Hepatocyte (in vitro differentiated cells): Measurements from ENCODE around the gene ARID4B. TPM values are rescaled to one million over a fixed set of nuclear protein-coding genes. Genes with fewer than 3 reads are reported as not detected.

ENCODE experiments used
- DNase-seq: peaks from one replicate; pipeline ENCODE4 v3.0.0-alpha.2; 2016; ENCODE audit warnings: low spot score
- H2AFZ ChIP-seq: fragments of 200-600 bp; sonication (generic); 2 replicates; pipeline ENCODE4 v1.6.0; 2016; ENCODE audit warnings: antibody characterized with exemption, mild to moderate bottlenecking
- H3K27ac ChIP-seq: fragments of 200-600 bp; sonication (generic); 2 replicates; pipeline ENCODE4 v1.5.1; 2016; ENCODE audit warnings: mild to moderate bottlenecking
- H3K27me3 ChIP-seq: fragments of 200-600 bp; sonication (generic); 2 replicates; pipeline ENCODE4 v1.6.1; 2016
- H3K36me3 ChIP-seq: fragments of 200-600 bp; sonication (generic); replicated peaks from 2 replicates; pipeline ENCODE4 v1.5.1; 2016; ENCODE audit warnings: low read depth; ENCODE audit not compliant: insufficient read depth
- H3K4me1 ChIP-seq: fragments of 200-600 bp; sonication (generic); 2 replicates; pipeline ENCODE4 v1.5.1; 2016; ENCODE audit warnings: mild to moderate bottlenecking, moderate library complexity; ENCODE audit not compliant: insufficient read depth
- H3K4me2 ChIP-seq: fragments of 200-600 bp; sonication (generic); 2 replicates; pipeline ENCODE4 v1.6.0; 2016
- H3K4me3 ChIP-seq: fragments of 200-600 bp; sonication (generic); 2 replicates; pipeline ENCODE4 v1.5.1; 2016; ENCODE audit warnings: mild to moderate bottlenecking
- H3K79me2 ChIP-seq: fragments of 200-600 bp; sonication (generic); 2 replicates; pipeline ENCODE4 v1.6.0; 2017; ENCODE audit warnings: mild to moderate bottlenecking
- H3K9me2 ChIP-seq: fragments of 200-600 bp; sonication (generic); replicated peaks from 2 replicates; pipeline ENCODE4 v1.6.0; 2017; ENCODE audit warnings: mild to moderate bottlenecking; ENCODE audit not compliant: insufficient read depth
- H3K9me3 ChIP-seq: fragments of 200-600 bp; sonication (generic); 2 replicates; pipeline ENCODE4 v1.5.1; 2016; ENCODE audit warnings: low read depth, mild to moderate bottlenecking
- H4K20me1 ChIP-seq: fragments of 200-600 bp; sonication (generic); 2 replicates; pipeline ENCODE4 v1.6.0; 2016; ENCODE audit warnings: mild to moderate bottlenecking; ENCODE audit not compliant: insufficient read depth, poor library complexity, severe bottlenecking
- CTCF ChIP-seq: fragments of 200-600 bp; sonication (generic); IDR thresholded peaks from 2 replicates; pipeline ENCODE4 v1.5.1; 2016; ENCODE audit warnings: antibody characterized with exemption, mild to moderate bottlenecking; ENCODE audit not compliant: poor library complexity
- EZH2 ChIP-seq: fragments of 200-600 bp; sonication (generic); IDR thresholded peaks from 2 replicates; pipeline ENCODE4 v1.6.1; 2016; ENCODE audit warnings: antibody characterized with exemption, mild to moderate bottlenecking, borderline replicate concordance
- EZH2phosphoT487 ChIP-seq: fragments of 200-600 bp; sonication (generic); IDR thresholded peaks from one replicate; pipeline ENCODE4 v1.6.1; 2018; ENCODE audit warnings: antibody characterized with exemption, mild to moderate bottlenecking, low read depth, moderate library complexity; ENCODE audit not compliant: unreplicated experiment, severe bottlenecking
- WGBS: methylation state at CpG from one replicate; pipeline ENCODE4 v1.1.6; 2016; ENCODE audit warnings: low lambda C conversion rate; ENCODE audit errors: missing lambda C conversion rate; 5-methylcytosine and 5-hydroxymethylcytosine counted together
- polyA plus RNA-seq: library from polyadenylated mRNA; unstranded; fragments of >200 nt; fragmentation: Nextera tagmentation; extraction: Ambion mirVana; gene quantifications from 2 replicates; pipeline ENCODE4 v1.2.1, GENCODE V29; 2016
- total RNA-seq: library from RNA; depleted of rRNA; stranded (reverse); fragments of >200 nt; gene quantifications from 2 replicates; pipeline ENCODE4 v1.2.3, GENCODE V29; 2014

Gene ARID4B
- total and polyA plus RNA-seq, 2 experiments from 2014 or later = 29.4 to 35.0 TPM

GRCh38 chr1:235280467-235280866 is 47.5 kb downstream of the ARID4B start:
- H3K9me2 ChIP-seq = no peaks in the 10 kb centered on the region
- peaks cover 22% of the 10 kb centered on the region for H3K4me1 ChIP-seq
- H4K20me1 ChIP-seq = peaks cover 83% of the 10 kb centered on the region
- H3K79me2 ChIP-seq = peaks cover 98% of the 10 kb centered on the region
- TF ChIP-seq CTCF (no peak), EZH2phosphoT487 (no peak), EZH2 (no peak)
- no peak for DNase-seq
- no peak overlapping the region for H3K27ac ChIP-seq
- no peak overlapping the region for H3K4me2 ChIP-seq
- 94% methylated on average over 15 of the region's 15 CpGs for WGBS
- H3K27me3 ChIP-seq = no peaks in the 10 kb centered on the region
- H2AFZ ChIP-seq = no peak overlapping the region
- H3K4me3 ChIP-seq = no peak overlapping the region
- H3K9me3 ChIP-seq = no peaks in the 10 kb centered on the region
- H3K36me3 ChIP-seq = no peaks in the 10 kb centered on the region

- peak overlapping the region; percentile 45 for H3K4me2 ChIP-seq
- H3K4me1 ChIP-seq = peaks cover 22% of the 10 kb centered on the region
- H3K36me3 ChIP-seq = no peaks in the 10 kb centered on the region
- H3K27ac ChIP-seq = no peak overlapping the region
- no peaks in the 10 kb centered on the region for H3K9me3 ChIP-seq
- TF ChIP-seq EZH2 = no peak
- no peak for TF ChIP-seq CTCF
- TF ChIP-seq EZH2phosphoT487 = no peak
- WGBS = 60% methylated on average over 5 of the region's 5 CpGs
- H3K4me3 ChIP-seq = no peak overlapping the region
- no peaks in the 10 kb centered on the region for H3K27me3 ChIP-seq
- no peak overlapping the region for H2AFZ ChIP-seq
- peaks cover 98% of the 10 kb centered on the region for H3K79me2 ChIP-seq
- H3K9me2 ChIP-seq = no peaks in the 10 kb centered on the region
- peak; percentile 15 for DNase-seq
- peaks cover 83% of the 10 kb centered on the region for H4K20me1 ChIP-seq
Observed at GRCh38 chr1:235279694-235280093, 48.3 kb downstream of the ARID4B start.

- no peak overlapping the region for H2AFZ ChIP-seq
- no peak overlapping the region for H3K4me2 ChIP-seq
- H4K20me1 ChIP-seq = peaks cover 83% of the 10 kb centered on the region
- 52% methylated on average over 5 of the region's 5 CpGs for WGBS
- TF ChIP-seq EZH2 = no peak
- TF ChIP-seq CTCF = no peak
- no peak for TF ChIP-seq EZH2phosphoT487
- H3K9me3 ChIP-seq = no peaks in the 10 kb centered on the region
- H3K79me2 ChIP-seq = peaks cover 98% of the 10 kb centered on the region
- H3K4me1 ChIP-seq = peaks cover 22% of the 10 kb centered on the region
- H3K27ac ChIP-seq = no peak overlapping the region
- no peaks in the 10 kb centered on the region for H3K27me3 ChIP-seq
- no peak overlapping the region for H3K4me3 ChIP-seq
- DNase-seq = no peak
- no peaks in the 10 kb centered on the region for H3K36me3 ChIP-seq
- H3K9me2 ChIP-seq = no peaks in the 10 kb centered on the region
Observed at GRCh38 chr1:235278915-235279292, 49.1 kb downstream of the ARID4B start.
